Measurements from ENCODE around the gene RASGRP4.
"Not testable (repeated sequence)": the region's sequence is repeated elsewhere in the genome, so short reads cannot be mapped to it uniquely, and the experiment has no call there.

- TF ChIP-seq ZNF274 (IDR thresholded peaks at IDR 0.05; ENCODE audit: low read depth, low read length); YY1 (IDR thresholded peaks at IDR 0.05; ENCODE audit: insufficient read depth, insufficient read length); SUZ12 (IDR thresholded peaks at IDR 0.05; ENCODE audit: extremely low read depth, insufficient read depth, insufficient read length): not testable (repeated sequence)
Measured at GRCh38 chr19:38472725-38473124, 46.7 kb upstream of the RASGRP4 start.
